PC-3 (cell line): ENCODE data around the gene SLC43A3. TPM values are rescaled to one million over a fixed set of nuclear protein-coding genes. Genes with fewer than 3 reads are reported as not detected.

Source experiments
- ATAC-seq: fragments of 200-7000 bp; cut with Tn5 transposase; 2 replicates; pipeline ENCODE4 v1.9.1; 2020; ENCODE audit warnings: mild to moderate bottlenecking, moderate library complexity
- BruUV-seq: library from RNA; stranded (reverse); fragments of 400-500 nt; replicated peaks from 2 replicates; lab custom pipeline; 2021; lab: Mats Ljungman, UMichigan
- CTCF ChIA-PET: fragments of 300-600 bp; sonication (Branson Sonifier 250); formaldehyde crosslinking; loops from one replicate; lab custom pipeline; 2022; ENCODE audit warnings: antibody characterized with exemption; lab: Charles Lee
- POLR2A ChIA-PET: fragments of 300-600 bp; sonication (Branson Sonifier 250); formaldehyde crosslinking; loops from one replicate; lab custom pipeline; 2022; ENCODE audit warnings: antibody characterized with exemption; ENCODE audit not compliant: unreplicated experiment; lab: Charles Lee
- DNase-seq: peaks from one replicate; pipeline ENCODE4 v3.0.0-alpha.2; 2015
- H2AFZ ChIP-seq: fragments of 300-600 bp; sonication (generic); 2 replicates; pipeline ENCODE4 v1.6.0; 2016; ENCODE audit warnings: antibody characterized with exemption, low read length
- H3F3A ChIP-seq: fragments of 300-600 bp; sonication (generic); one replicate; pipeline ENCODE4 v1.6.0; 2017; ENCODE audit warnings: antibody characterized with exemption, low read length, control low read depth, mild to moderate bottlenecking; ENCODE audit not compliant: unreplicated experiment
- H3K27ac ChIP-seq: fragments of 300-600 bp; sonication (generic); 2 replicates; pipeline ENCODE4 v1.5.1; 2016; ENCODE audit warnings: mild to moderate bottlenecking, low read length
- H3K27me3 ChIP-seq: fragments of 300-600 bp; sonication (generic); 2 replicates; pipeline ENCODE4 v1.6.1; 2016; ENCODE audit warnings: low read length, mixed read lengths
- H3K36me3 ChIP-seq: fragments of 300-600 bp; sonication (generic); 2 replicates; pipeline ENCODE4 v1.6.1; 2016; ENCODE audit warnings: low read depth, mixed run types, low read length, mixed read lengths
- H3K4me1 ChIP-seq: fragments of 300-600 bp; sonication (generic); 2 replicates; pipeline ENCODE4 v1.5.1; 2016; ENCODE audit warnings: low read length; ENCODE audit not compliant: insufficient read depth
- H3K4me2 ChIP-seq: fragments of 300-600 bp; sonication (generic); 2 replicates; pipeline ENCODE4 v1.6.0; 2016; ENCODE audit warnings: low read length
- H3K4me3 ChIP-seq: fragments of 300-600 bp; sonication (generic); 2 replicates; pipeline ENCODE4 v1.5.1; 2016; ENCODE audit warnings: mild to moderate bottlenecking, low read length, mixed read lengths
- H3K79me2 ChIP-seq: fragments of 300-600 bp; sonication (generic); 2 replicates; pipeline ENCODE4 v1.6.1; 2017; ENCODE audit warnings: low read length, mixed read lengths
- H3K9ac ChIP-seq: fragments of 300-600 bp; sonication (generic); 2 replicates; pipeline ENCODE4 v1.6.0; 2016; ENCODE audit warnings: mild to moderate bottlenecking, low read length
- H3K9me2 ChIP-seq: fragments of 300-600 bp; sonication (generic); replicated peaks from 2 replicates; pipeline ENCODE4 v1.6.1; 2016; ENCODE audit warnings: mixed run types, low read length, mixed read lengths
- H3K9me3 ChIP-seq: fragments of 300-600 bp; sonication (generic); 2 replicates; pipeline ENCODE4 v1.6.1; 2016; ENCODE audit warnings: low read length, mixed read lengths
- H4K20me1 ChIP-seq: fragments of 300-600 bp; sonication (generic); 2 replicates; pipeline ENCODE4 v1.6.1; 2016; ENCODE audit warnings: low read length, mixed read lengths
- CTCF ChIP-seq: fragments of 300-600 bp; sonication (generic); conservative IDR thresholded peaks from 2 replicates; pipeline ENCODE4 v1.5.1; 2017; ENCODE audit warnings: antibody characterized with exemption, low read depth, mild to moderate bottlenecking, low read length
- EZH2 ChIP-seq: fragments of 300-600 bp; sonication (generic); IDR thresholded peaks from one replicate; pipeline ENCODE4 v1.6.1; 2017; ENCODE audit warnings: antibody characterized with exemption, mild to moderate bottlenecking, low read length; ENCODE audit not compliant: unreplicated experiment
- EZH2phosphoT487 ChIP-seq: fragments of 300-600 bp; sonication (generic); IDR thresholded peaks from 2 replicates; pipeline ENCODE4 v1.6.1; 2018; ENCODE audit warnings: mild to moderate bottlenecking, antibody characterized with exemption, low read length, borderline replicate concordance
- intact Hi-C: fragments of 100-400 bp; cut with micrococcal nuclease; formaldehyde crosslinking; loops from 2 replicates; pipeline ENCODE4 v1.9.0; 2023
- total RNA-seq: library from RNA; depleted of rRNA; stranded (reverse); fragments of >200 nt; gene quantifications from 2 replicates; pipeline ENCODE4 v1.2.3, GENCODE V29; 2014

SLC43A3 gene
- total RNA-seq, 1 experiment from 2014 or later, result 35.0 TPM

DNA sequence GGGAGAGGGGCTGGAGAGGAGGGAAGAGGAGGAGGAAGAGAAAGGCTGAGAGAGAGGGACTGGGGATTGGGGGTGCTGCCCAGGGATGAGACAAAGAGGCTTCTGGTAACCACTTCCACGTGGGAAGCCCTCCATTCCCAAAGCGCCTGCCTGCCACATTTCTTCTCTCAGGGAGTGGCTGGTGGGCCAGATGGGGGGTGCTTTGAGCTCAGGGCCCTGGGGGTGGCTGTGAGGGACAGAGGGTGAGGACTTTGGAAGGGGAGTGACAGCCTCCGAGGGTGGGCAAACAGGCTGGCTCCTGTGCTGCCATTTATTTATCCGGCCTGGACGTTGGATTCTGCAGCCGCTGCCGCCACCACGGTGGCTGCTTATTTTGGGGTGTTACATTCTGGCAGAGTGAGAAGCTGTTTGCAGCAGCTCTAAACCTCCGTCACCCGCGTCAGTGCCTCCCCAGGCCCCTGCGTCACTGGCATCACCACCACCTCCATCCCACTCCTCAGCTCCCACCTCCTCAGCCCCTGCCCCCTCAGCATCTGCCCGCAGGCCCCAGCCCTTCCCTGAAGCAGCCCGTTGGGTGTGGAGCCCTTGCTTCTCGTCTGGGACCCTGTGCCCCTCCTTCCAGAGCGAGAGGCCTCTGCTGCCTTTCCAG lies 35.0 kb upstream of the SLC43A3 start:
- Histone ChIP-seq H3K79me2 (no peaks in the 10 kb centered on the region), H4K20me1 (no peaks in the 10 kb centered on the region), H3F3A (no peaks in the 10 kb centered on the region), H3K9me3 (no peaks in the 10 kb centered on the region), H3K27ac (no peak overlapping the region), H3K36me3 (no peaks in the 10 kb centered on the region), H3K9me2 (no peaks in the 10 kb centered on the region), H3K27me3 (peaks cover 13% of the 10 kb centered on the region), H2AFZ (no peak overlapping the region), H3K4me2 (no peak overlapping the region), H3K4me1 (peaks cover 23% of the 10 kb centered on the region), H3K4me3 (no peak overlapping the region), H3K9ac (no peak overlapping the region)
- intact Hi-C loops, result no loop called here
- no peak for TF ChIP-seq CTCF
- no peak for TF ChIP-seq EZH2
- no peak for TF ChIP-seq EZH2phosphoT487
- no peak for ATAC-seq
- POLR2A ChIA-PET, result no interaction called here
- no TSS peak for BruUV-seq
- CTCF ChIA-PET, result no interaction called here
- DNase-seq, result no peak

- H3K27ac ChIP-seq, result no peak overlapping the region
- no peaks in the 10 kb centered on the region for H3F3A ChIP-seq
- BruUV-seq, result no TSS peak
- intact Hi-C loops, result no loop called here
- DNase-seq, result peak; percentile 11
- ChIA-PET POLR2A (no interaction called here), CTCF (interaction anchor here (0.7 kb wide), 1 partner anchor 20 kb away, joined by 4 read pairs; no protein-coding TSS in a partner anchor)
- H3K4me3 ChIP-seq, result peak overlapping the region; percentile 58
- H3K9me2 ChIP-seq, result no peaks in the 10 kb centered on the region
- no peak overlapping the region for H3K9ac ChIP-seq
- no peaks in the 10 kb centered on the region for H4K20me1 ChIP-seq
- H3K9me3 ChIP-seq, result no peaks in the 10 kb centered on the region
- TF ChIP-seq EZH2 (no peak), CTCF (no peak), EZH2phosphoT487 (no peak)
- peaks cover 13% of the 10 kb centered on the region for H3K27me3 ChIP-seq
- ATAC-seq, result no peak
- peak overlapping the region; percentile 77 for H3K4me2 ChIP-seq
- H3K36me3 ChIP-seq, result no peaks in the 10 kb centered on the region
- H3K79me2 ChIP-seq, result no peaks in the 10 kb centered on the region
- peaks cover 24% of the 10 kb centered on the region for H3K4me1 ChIP-seq
- peak overlapping the region; percentile 90 for H2AFZ ChIP-seq
Measured at GRCh38 chr11:57460758-57461749, 34.1 kb upstream of the SLC43A3 start.
